ENCODE data around the gene PLA2G2D.

The PLA2G2D gene, protein sequence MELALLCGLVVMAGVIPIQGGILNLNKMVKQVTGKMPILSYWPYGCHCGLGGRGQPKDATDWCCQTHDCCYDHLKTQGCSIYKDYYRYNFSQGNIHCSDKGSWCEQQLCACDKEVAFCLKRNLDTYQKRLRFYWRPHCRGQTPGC

DNA sequence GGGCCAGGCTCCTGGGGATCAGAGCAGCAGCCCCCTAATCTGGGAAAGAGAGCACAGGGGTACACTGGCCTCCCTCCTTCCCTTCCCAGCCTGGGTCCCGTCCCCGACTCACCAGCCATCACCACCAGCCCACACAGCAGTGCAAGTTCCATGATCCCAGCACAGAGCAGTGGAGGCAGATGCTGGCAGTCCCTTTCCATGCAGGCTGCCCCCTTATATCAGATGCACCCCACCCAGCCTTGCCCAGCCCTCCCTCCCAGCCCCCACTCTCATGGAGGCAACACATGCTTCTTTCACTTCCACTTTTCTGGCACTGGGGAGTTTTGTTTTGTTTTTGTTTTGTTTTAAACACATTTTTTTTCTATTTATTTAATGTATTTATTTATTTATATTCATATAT lies at the start of gene PLA2G2D:
PLA2G2D (minus strand) TSS at position 190 of the 400 bp plus-strand sequence; CDS start at position 152, 38 bp downstream.
- DNase-seq: no peak

DNA sequence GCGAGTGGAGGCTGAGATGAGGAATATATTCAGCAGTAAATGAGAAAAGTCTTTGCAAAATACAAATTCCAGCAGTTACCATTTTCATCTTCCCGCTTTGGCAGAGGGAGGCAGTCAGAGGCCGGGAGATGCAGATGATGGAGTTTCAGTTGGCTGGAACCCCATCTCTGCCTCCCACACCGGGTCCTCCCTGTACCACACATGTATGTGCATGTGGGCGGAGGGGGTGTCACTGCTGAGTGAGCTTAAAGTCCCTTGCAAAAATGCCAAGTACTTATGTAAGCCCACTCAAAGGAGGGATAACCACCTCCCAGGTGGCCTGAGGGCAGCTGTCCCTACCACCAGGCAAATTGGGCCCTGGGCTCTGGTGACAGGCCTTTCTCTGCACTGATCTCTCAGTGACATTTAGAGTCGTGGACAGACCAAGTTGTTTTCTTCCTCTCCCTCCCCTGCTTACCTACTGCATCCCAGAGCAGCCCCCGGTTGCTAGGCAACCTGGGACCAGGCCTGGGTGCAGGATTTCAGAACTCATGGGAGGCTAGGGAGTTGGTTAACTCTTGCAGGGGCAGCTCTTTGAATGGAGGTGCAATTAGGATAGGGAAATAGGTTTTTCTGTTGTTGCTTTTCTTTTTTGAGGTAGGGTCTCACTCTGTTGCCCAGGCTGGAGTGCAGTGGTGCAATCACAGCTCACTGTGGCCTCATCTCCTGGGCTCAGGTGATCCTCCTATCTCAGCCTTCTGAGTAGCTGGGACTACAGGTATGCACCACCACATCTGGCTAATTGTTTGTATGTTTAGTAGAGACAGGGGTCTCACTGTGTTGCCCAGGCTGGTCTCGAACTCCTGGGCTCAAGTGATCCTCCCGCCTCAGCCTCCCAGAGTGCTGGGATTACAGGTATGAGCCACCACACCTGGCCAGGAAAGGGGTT lies 49.5 kb upstream of the PLA2G2D start:
- no peak for DNase-seq

DNA sequence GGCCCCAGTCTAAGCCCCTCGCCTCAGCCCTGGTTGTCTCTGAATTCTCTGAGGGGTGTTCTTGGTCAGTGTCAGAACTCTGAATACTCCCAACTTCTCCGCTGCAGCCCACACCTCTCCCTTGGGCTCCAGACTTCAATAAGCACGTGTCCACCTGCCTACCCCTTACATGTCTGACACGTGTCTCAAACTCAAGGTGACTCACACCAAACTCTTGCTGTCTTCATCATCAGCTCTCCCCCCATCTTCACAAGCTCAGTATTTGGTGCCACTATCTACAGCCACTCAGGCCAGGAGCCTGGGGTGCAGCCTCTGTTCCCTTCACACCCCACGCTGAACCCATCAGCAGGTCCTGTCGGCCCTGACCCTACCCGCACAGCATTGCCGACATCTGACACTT lies 47.8 kb upstream of the PLA2G2D start:
- no peak for DNase-seq

DNA sequence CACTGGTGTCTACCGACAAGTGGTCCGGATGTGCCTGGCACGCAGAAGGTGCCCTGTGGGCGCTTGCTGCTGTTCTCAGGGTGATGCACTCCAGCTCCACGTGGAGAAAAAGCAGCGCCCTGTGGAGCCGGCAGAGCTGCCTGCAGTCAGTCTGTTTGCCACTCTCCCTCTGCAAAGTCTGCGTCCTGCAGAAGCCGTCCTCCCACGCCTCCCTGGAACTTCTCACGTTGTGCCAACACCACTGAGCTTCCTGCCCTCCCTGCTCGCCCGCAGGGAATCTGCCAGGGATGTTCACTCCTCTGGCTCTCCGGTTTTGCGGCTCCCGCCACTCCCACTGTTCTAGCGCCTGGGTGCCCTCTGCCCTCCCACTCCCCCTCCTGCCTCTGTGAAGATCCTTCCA lies 46.7 kb upstream of the PLA2G2D start:
- peak in 1 of 14 donors; percentile 21 for DNase-seq

DNA sequence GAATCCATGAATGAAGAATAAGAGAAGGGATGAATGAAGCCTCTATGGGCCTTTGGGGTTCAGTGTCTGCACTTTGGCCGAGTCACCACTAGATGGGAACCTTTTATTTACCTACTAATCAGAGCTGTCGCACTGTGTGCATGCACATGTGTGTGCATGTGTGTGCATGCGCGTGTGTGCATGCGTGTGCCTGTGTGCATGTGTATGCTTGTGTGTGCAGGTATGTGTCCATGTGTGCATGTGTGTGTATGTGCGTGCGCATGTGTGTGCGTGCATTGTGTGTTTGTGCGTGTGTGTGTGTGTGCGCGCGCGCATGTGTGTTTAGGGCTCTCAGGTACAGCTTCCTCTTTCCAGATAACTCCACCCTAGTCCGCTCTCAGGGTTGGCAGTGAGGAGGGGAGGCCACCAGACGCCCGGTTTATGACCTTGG lies 46.2 kb upstream of the PLA2G2D start:
- no peak for DNase-seq

DNA sequence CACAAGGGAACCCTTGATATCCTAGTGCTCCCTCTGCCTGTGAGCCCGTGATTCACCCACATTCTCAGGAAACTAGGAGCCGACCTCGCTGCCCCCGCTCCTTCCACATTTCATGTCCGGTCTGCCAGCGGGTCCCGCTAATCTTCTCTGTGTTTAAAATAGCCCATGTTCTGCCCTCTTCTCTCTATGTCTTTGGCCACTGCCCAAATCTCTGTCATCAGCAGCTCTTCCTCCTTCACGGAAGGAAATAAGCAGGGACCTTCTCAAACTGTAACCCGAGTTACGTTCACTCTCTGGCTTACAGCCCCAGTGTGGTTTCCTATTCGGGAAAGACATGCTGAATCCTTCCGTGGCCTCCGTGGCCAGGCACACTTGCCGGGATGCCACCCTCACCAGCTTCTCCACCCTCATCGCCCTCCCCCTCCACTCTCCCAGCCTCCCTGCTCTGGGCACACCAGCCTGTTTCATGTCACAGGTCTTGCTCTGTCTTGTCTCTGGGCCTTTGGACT lies 45.4 kb upstream of the PLA2G2D start:
- peak in 9 of 14 donors; percentile 8 to 46 (median 34) for DNase-seq

DNA sequence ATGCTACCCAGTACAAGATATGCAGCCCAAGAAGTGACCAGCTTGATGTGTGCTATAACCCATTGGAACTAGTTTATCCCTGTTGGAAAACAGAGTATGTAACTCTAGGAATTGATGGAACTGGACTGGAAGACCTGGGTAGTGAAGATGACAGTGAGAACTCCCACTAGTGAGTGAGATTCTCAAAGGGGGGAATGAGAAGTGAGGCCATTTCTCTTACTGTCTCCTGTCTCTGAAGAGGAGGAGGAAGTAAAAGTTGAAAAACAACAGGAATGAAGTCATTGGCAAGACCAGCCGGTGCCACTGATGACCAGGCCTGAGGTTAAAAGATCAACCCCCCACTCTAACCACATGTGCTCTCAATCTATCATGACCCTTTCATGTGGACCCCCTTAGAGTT lies 40.7 kb upstream of the PLA2G2D start:
- no peak for DNase-seq

DNA sequence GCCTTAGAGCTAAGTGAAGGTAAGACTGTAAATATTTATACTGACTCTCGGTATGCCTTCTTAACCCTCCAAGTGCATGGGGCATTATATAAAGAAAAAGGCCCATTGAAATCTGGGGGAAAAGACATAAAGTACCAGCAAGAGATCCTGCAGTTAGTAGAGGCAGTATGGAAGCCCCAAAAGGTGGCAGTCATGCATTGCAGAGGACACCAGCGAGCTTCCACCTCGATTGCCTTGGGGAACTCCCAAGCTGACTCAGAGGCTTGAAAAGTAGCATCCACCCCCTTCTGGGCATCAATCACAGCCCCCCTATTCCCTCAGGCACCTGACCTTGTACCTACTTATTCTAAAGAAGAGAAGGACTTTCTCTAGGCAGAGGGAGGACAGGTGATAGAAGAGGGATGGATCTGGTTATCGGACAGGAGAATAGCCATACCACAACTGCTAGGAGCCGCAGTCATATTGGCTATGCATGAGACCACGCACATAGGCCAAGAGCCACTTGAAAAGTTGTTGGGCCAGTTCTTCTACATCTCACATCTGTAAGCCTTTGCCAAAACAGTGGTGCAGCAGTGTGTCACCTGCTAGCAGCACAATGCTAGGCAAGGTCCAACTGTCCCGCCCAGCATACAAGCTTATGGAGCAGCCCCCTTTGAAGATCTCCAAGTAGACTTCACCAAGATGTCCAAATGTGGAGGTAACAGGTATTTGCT lies 39.2 kb upstream of the PLA2G2D start:
- no peak for DNase-seq

DNA sequence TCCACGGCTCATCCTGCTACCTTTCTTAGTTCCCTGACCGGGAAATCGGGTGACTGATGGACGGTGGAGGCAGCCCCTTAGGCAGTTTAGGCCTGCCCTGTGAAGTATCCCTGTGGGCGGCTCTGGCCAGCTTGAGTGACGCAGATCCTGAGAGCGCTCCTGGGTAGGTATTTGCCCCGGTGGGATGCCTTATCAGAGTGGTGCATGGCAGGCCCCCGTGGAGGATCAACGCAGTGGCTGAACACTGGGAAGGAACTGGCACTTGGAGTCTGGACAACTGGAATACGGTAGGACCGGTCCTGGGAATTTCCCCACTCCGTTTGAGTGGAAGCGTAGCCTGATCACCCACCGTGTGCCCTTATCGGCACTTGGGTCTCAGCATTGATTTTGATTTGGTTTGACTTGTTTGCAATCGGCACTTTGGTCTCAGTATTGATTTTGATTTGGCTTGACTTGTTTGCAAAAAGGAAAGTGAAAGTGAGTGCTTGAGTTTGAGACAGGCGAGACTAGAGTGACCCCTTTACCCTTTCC lies 35.0 kb upstream of the PLA2G2D start:
- DNase-seq: no peak

DNA sequence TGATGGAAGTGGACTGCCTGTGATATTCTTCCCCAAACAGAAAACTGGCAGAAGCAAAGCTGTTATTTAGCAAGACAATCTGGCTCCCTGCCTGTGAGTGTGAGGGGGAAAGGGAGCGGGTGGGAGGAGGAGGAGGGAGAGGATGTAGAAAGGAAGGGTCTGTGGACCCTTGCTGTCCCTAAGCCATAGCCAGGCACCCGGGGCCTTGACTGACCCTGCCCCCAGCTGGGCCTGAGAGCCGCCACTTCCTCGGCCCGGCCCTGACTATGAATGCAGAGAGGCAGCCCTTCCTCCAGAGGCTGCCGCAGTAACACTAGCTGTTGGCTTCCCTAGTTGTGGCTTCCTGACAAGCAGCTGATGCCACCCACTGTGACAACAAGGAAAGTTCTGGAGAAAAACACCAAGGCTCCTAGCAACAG lies 33.7 kb upstream of the PLA2G2D start:
- peak in 11 of 14 donors; percentile 19 to 82 (median 55) for DNase-seq

DNA sequence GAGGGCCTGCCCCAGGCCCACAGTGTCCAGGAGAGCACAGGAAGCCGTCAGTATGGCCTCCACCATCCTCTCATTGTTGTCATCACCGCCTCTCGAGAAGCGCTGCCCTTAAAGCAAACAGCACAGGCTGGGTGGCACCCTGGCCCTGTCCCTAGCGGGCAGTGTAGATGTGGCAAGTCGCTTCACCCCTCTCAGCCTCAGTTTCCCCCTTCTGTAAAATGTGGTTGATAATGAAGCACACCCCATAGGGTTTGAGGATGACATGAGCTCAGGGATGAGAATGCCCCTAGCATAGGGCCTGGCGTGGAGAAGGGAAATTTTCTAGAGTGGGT lies 33.2 kb upstream of the PLA2G2D start:
- no peak for DNase-seq

DNA sequence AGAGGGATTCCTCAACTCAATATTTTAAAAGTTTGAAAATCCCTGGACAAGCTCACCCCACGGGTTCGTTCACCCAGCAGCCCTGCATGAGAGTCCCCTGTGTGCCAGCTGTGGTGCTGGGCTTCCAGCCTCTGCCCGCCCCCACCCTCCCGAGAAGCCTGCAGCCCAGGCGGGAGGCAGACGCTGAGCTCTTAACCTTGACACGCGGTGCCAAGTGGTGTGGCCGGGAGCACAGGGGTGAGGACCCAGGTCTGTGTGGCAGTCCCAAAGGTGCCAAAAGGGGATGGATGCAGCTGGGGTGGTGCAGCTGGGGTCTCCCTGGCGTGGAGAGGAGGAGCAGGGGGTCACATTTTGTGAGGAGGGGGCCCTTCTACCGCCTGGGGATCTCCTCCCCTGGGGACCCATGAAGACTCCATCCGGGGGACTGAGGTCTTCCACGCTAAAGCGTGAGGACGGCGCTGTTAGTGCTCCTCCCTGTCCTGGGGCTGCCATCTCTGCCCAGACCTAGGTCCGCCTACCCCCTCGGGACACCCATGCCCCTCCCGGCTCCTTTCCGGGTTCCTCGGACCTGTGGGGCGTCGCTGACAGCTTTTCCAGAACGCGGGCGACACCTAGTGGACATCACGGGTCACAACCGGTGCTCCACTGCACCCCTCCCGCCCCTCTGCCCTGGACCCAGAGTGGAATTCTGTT lies 32.7 kb upstream of the PLA2G2D start:
- DNase-seq: peak in 12 of 14 donors; percentile 19 to 76 (median 64)

DNA sequence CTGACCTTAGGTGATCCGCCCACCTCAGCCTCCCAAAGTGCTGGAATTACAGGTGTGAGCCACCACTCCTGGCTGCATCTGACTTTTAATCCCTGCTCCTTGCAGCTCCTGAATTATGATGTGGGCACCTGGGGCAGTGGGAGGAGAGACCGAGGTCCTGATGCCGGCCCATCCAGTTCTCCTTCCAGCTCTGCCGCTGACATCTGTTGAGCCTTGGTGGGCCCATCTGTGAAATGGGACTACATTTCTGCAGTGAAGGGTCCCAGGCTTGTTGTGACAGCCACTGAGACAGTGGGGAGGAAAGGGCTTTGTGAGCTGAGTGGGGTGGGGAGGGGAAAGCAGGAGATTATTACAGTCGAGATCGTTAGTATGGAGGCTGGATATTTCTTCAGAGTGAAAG lies 31.6 kb upstream of the PLA2G2D start:
- DNase-seq: no peak

DNA sequence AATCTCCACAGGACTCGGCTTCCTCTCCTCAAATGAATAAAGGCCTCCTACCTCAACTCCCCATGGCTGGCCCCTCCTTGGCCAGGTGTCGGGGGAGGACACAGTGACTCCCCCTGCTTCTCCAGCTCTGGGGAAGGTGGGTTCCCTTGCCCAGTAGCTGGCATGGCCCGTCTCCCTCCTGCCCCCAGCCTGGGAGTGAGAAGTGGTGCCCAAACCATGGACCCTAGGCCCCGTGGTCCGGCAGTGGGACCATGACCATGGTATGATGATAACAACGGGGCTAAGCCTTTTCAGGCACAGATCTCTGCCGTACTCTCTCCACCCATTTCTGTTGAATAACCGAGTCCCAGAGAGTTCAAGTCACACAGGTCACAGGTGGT lies 31.0 kb upstream of the PLA2G2D start:
- no peak for DNase-seq

DNA sequence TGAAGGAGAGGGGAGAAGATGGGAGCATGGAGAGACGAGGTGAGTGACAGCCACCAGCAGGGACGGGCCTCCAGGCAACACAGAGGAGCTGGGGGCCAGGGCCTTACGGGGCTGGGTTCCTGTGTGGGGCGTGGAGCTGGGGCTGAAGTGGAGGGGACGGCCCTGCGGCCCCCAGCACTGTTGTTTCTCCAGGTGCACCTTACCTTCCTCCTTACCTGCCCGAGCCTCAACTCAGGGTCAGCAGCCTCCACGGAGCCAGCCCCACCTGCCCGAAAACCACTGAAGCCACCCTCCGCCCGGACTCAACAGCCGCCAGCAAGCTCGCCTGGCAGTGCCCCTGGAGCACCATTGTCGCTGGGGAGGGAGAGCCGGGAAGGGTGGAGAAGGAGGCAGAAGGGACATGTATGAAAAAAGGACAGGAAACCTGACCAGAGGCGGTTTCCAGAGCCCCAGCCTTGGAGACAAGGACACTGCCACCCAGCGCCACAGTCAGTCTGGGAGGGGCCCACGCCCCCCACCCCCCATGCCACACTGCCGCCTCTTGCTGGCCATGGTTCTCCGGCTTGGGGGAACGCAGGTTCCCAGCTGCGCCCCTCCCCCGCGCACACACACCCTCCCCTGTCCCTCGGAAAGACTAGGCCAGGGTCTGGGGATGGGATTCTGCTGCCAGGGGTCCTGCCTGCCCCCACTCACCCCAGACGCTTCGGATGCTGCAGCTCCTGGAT lies 30.4 kb upstream of the PLA2G2D start:
- no peak for DNase-seq

DNA sequence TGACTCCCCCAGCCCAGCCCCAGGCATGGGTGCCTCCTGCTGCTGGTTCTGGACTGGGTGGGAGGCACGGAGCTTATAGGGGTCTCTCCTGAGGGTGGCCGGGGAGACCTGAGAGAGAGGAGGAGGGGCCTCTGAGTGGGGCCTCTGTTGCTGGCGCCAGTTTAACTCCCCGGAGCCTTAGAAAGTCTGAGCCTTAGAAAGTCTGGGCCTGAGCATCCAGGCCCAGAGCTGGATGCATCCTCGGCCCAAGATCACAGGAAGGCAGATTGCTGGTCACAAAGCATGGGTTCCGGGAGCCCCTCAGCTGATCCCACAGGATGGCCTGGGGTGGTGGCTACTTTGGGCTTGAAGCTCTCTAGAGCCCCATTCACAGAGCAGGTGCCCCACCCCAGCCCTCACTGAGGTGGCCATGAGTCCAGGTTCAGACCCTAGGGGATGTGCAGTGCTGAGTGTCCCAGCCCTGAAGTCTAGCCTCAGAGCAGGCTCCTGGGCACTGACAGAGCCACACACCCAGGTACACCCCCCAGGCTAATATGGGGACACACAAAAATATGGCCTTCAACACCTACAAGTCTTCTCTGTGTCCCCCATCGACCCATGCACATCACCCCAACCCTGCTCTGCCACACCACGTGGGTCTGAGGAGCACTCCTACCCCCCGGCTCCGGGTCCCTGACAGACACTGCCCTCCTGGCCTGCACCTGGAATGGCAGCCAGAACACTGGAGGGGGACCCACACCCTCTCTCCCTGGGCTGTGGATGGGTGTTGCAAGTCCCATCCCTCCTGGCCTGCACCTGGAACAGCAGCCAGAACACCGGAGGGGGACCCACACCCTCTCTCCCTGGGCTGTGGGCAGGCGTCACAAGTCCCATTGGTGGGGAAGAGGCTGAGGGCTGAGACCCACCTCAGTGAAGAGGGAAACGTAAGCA lies 29.5 kb upstream of the PLA2G2D start:
- DNase-seq: no peak

DNA sequence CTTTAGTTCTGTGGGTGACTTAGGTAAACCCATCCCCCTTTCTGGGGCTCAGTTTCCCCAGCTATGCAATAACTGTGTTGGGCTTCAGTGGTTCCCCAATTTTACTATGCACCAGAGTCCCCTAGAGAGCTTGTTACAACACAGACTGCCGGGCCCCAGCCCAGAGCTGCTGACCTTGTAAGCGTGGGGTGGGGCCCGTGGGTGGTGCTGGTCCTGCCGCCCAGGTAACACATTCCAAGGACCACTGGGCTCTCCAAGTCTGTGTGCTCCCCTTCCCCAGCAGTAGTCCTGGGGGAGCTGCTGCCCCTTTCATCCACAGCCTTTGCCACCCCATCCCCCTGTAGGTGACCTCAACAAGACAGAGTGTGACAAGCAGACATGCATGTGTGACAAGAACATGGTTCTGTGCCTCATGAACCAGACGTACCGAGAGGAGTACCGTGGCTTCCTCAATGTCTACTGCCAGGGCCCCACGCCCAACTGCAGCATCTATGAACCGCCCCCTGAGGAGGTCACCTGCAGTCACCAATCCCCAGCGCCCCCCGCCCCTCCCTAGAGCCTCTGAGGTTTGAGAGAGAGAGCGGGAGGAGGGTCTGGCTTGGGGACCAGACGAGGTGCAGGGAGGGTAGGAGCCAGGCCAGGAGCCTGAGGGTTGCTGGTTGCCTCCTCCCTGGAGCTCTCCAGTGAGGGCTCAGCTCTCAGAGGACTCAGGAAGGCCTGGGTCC lies 28.7 kb upstream of the PLA2G2D start:
- DNase-seq: no peak

DNA sequence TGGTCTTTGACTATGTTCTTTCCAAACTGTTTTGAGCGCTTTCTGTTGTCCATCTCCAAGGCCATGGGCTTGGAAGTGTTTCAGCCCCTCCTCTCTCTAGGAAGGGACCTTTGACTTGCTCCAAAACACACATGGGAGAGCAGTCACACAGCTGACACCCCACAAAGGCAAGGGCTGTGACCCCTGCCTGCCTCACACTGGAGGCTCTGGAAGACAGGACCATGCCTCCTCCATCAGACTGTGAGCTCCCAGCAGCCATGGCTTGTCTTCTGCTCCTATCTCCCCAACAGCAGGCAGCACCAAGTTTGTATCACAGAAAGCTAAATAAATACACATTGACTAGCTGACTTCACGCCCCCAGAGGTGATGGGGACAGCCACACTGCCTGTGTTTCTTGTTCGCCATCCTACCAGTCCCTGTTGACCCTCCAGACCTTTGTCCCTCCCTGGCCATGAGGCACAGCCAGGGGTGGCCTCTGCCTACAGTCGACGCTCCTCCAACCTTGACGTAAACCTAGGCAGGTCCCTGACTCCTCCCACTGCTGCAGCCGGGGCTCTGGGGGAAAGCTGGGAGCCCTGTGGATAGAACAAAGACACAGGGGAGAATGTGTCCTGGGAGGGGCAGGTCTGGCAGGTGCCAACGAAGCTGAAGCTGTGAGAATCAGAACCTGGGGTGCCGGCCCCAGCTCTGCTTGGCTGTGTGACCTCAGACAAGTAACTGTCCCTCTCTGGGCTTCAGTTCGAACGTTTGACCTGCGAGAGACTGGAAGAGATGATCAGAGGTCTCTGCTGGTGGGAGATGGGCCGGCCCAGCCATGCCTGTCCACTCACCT lies 24.6 kb upstream of the PLA2G2D start:
- no peak for DNase-seq

DNA sequence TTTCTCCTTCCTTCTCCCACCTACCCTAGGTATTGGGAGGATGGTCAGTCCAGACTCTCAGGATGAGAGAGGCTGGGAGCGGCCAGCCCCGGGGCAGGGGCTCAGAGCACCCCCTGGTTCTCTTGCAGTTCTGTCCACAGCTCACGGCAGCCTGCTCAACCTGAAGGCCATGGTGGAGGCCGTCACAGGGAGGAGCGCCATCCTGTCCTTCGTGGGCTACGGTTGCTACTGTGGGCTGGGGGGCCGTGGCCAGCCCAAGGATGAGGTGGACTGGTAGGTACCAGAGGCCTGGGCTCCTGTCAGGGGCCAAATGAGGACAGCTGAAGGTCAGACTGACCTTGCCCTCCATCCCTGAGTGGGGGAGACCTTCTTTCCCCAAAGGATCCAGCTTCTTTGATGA lies 24.0 kb upstream of the PLA2G2D start:
- no peak for DNase-seq
